SW 1271 (cell line): ENCODE data around the gene ARSK.

Source experiments
- DNase-seq, 2 experiments: peaks; one replicate each; lab custom pipeline; 2025; lab: John Stamatoyannopoulos, UW

The ARSK gene

DNA sequence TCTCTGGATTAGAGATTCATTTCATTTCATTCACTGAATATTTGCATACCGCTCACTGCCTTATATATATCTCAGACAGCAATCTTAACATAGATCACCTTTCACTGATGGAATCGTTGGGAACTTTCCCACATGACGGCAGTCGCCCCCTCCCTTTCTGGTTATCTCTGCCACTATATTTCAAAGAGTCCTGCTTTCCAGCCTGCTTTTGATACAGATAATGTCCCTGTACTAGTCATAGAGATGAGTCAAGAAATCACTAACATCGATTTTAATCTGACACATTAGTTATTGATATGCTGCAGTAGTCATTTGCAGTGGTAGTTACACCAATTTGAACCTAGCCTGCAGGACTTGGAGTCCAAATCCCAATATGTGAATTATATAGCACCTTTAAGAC lies 8.5 kb downstream of the ARSK start:
- DNase-seq, result no peak

DNA sequence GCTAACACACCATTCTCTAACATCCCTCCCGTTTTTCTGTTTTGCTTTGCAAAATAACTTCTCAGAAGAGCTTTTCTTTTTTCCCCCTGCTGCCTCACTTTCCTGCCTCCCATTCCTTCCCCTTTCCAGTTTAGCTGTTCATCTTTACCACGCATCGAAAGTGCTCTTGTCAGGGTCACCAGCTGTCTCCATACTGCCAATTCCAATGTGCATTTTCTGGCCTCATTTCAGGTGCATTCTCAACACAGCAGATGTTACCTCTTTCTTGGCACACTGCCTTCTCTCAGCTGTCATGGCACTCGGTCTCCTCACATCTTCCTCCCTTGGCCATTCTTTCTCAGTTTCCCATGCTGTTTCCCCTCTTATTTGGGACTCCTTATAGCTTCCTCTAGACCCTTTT lies 9.5 kb downstream of the ARSK start:
- DNase-seq, result no peak

DNA sequence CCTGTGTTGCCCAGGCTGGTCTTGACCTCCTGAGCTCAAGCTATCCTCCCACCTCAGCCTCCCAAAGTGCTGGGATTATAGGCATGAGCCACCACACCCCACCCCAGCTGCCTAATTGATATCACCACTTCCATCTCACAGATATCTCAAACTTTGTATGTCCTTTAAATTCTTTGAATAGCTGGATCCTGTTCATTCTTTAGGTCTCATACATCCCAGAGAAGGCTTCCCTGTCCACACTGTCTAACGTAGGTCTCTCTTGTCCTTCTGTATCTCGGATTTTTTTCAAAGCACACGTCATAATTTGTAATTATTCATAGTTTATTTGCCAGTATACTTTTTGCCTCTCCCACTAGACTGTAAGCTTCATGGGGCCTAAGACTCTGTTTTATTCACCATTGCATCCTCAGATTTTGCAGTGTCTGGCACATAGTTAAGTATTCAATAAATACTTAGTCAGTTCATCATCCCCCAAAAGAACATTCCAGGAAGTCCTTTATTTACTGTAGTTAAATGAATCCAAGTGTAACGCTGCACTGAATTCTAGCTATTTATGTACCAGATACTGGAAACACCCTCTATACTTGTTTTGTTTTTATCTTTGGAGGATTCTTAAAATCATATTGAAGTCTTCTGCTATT lies 10.5 kb downstream of the ARSK start:
- DNase-seq, result no peak

DNA sequence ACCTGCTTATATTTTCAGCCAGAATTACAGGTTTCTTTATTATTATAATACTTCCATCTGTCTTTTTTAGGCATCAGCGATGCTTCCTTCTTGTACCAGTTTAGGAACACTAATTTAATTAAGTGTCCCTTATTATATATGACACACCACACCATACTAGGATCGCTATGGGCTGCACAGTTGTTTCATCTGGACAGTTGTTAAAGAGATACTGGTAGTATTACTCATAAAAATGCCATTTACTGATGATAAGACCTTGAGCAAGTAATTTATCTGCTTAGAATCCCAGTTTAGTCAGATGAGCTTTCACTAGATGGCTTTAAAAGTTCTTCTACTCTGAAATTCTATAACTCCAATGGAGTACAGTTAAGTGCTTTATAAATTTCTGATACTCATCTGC lies 17.1 kb downstream of the ARSK start:
- no peak for DNase-seq

DNA sequence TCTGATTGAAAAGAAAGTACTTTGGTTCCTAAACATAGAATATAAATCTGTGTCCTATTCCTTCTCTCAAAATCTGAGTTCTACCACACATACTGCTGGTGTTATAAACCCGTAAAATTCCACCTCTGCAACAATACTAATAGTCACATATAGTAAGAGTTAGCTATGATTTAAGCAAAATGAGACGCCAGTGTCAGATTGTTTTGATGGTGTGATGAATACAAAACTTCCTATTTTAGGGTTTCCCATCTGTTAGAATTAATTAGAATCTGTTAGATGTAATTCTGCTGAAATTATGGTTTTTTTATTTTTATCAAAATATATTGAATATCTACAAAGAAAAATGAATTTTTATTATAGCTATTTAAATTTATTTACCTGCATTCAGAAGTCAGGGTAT lies 26.7 kb downstream of the ARSK start:
- DNase-seq, result no peak

DNA sequence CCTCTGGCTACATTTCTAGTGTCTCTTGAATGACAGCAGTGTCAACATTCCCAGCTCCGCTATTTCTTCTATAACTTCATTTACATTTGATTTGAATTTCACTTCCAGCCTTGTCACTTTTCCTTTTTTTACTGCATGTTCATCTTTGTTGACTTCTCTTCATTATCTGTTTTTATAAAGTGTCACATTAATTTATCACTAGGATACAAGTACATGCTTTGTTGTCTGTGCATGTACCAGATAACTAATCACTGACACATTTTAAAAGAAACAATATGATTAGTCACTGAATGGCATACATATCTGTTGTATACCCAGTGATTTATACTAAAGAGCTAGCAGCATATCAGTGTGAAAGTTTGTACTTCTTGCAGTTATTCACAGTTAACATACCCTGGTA lies 29.1 kb downstream of the ARSK start:
- DNase-seq, result no peak

DNA sequence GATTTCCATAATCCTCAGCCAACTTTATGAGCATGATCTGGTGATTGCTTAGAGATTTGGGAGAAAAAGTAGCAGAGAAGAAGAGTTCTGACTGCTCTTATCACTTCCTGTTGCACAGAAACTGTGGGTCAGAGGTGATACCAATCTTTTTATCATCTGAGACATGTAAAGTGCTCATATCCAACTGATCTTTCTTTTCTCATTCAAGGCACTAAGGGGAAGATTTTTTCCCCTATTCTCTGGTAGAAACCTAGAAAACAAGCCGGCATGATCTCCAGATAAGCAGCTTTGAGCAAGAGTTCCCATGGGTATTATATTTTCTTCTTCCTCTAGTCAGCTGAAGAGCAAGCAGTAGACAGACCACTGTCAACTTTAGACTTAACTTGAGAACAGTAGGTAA lies 36.0 kb downstream of the ARSK start:
- DNase-seq, result no peak

DNA sequence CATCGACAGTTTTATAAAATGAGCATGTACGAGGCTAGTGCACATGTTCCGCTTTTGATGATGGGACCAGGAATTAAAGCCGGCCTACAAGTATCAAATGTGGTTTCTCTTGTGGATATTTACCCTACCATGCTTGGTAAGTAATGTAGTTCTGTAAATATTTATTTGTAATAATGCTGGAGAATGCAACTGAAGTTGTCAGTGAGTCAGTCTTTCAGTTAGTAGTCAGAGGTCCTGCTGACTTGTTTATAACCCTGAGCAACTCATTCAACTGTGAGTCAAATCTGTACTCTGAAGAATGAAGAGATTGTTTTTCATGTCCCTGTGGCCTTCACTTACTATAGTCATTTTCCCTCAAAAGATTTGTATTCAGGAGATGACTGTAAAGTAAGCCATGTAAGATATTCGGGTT lies 36.6 kb downstream of the ARSK start:
- DNase-seq, result peak; percentile 3 to 38

DNA sequence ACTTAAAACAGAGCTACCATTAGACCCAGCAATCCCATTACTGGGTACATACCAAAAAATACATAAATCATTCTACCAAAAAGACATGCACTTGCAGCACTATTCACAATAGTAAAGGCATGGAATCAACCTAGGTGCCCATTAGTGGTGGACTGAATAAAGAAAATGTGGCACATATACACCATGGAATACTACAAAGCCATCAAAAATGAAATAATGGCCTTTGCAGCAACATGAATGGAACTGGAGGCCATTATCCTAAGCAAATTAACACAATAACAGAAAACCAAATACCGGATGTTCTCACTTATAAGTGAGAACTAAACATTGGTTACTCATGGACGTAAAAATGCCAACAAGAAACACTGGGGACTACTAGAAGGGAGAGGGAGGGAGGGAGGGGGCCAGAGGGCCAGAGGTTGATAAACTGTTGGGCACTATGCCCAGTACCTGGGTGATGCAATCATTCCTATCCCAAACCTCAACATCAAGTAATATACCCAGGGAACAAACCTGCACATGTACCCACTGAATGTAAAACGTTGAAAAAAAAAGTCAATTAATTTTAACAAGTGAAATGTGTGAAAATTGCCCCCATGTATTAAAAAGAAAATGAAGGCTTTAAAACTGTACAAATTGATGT lies 40.5 kb downstream of the ARSK start:
- no peak for DNase-seq

DNA sequence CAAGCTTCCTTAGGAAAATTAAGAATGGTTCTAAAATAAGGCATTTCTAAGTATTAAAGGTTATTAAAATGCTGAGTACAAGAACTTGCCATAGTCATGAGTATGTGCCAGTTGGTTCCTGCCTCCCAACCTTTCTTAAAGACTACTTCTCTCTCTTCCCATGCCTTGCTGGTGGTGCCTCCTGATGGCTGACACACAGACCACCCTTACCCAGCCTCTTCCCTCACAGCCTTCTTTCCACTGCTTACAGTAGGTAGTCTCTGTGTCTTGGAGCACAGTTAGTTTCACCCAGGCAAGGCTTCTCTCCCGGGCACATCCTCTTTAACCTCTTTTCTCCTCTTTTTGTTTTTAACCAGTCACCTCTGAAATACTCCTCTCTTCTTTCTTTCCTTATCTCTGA lies 44.4 kb downstream of the ARSK start:
- no peak for DNase-seq

DNA sequence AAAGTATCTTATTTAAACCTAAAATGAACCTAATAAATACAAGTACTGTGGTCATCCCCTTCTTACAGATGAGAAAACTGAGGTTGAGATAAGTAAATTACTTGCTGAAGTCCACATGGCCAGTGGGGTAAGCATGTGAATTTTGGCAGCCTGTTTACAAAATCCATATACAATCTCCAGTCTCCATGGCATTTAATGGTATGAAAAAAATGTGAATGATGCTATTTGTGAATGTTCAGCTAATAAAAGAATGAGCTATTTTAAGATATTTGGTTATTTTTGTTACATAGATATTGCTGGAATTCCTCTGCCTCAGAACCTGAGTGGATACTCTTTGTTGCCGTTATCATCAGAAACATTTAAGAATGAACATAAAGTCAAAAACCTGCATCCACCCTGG lies 45.7 kb downstream of the ARSK start:
- no peak for DNase-seq

DNA sequence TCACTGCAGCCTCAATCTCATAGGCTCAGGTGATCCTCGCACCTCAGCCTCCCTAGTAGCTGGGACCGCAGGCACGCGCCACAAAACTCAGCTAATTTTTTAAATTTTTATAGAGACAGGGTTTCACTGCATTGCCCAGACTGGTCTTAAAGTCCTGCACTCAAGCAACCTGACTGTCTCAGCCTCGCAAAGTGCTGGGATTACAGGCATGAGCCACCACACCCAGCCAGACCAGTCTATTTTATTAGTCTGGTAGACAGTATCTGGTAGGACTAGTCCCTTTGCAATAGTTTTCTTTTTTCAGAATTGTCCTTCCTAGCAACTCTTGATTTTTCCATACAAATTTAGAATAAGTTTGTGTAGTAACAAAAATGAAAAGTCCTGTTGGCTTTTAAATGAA lies 50.9 kb downstream of the ARSK start:
- no peak for DNase-seq

DNA sequence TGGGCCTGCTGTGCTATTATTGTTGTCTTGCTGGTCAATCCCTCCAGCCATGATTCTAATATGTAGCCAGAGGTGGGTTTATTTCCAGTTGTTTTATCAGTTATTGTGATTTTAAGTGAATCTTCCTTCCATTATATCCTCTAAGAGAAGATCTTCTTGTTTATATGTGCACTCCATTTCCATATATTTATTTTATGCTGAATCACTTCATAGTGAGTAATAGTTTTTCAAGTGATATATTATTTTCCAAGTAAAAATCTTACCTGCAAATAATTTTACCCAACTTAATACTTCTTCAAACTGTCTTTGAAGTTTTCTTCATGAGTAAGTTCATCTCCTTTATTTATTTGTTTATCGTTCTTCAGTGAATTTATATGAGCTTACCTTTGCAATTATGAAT lies 51.5 kb downstream of the ARSK start:
- no peak for DNase-seq

DNA sequence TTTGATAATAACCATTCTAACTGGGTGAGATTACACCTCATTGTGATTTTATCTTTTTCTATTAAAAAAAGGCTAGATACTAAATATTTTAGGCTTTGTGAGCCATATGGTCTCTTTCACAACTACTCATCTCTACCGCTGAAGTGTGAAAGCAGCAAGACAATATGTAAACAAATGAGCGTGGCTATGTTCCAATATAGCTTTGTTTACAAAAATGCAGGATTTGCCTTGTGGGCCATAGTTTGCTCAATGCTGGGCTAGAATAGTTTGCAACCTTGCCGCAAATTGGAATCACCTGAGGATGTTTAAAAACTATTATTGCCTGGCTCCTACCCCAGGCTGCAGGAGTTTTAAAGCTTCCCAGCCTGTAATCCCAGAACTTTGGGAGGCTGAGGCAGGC lies 54.8 kb downstream of the ARSK start:
- DNase-seq, result no peak

DNA sequence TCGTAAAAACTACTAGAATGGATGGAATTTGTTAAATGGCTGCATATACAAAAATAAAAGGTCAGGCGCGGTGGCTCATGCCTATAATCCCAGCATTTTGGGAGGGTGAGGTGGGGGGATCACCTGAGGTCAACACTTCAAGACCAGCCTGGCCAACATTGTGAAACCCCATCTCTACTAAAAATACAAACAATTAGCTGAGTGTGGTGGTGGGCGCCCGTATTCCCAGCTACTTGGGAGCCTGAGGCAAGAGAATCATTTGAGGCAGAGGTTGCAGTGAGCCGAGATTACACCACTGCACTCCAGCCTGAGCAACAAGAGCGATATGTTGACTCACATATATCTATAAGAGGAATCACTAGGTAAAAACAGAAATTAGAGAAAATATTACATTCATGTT lies 55.6 kb downstream of the ARSK start:
- no peak for DNase-seq

DNA sequence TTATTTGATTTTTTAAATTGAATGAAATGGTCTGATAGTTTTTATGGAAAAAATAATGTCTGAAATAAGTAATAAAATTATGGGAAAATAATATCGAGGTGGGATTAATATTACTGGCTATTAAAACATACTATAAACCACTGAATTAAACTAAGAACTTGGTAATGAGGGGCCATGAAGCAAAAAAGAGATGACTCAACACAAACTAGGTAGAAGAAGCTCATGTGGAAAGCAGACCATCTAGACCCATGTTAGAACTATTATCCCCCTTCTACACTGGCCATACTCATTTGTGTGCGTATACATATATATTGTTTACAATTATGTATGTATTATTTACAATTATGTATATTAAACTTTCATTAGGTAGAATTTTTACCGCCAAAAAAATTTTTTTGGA lies 56.5 kb downstream of the ARSK start:
- DNase-seq, result no peak

DNA sequence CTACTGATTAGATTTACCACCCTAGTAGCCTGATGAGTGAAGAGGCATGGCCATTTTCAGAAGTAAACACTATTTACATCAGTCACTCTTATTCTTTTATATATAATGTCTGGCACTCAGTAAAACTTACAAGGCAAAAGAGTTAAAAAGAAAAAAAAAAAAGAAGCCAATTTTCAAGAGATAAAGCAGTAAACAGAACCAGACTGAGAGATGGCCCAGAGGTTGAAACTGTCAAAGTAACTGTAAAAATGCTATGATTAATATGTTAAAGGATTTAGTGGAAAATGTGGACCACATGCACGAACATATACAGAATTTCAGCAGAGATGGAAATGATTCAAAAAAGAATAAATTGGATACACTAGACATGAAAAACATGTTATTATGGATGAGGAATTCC lies 58.6 kb downstream of the ARSK start:
- no peak for DNase-seq

DNA sequence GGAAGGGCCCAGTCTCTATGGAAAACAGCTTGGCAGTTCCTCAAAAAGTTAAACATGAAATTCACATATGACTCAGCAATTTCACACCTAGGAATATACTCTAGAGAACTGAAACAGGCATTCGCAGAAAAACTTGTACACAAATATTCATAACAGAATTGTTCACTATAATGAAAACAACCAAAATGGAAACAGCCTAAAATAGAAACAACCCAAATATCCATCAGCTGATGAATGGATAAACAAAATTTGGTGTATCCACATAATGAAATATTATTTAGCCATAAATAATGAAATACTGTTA lies 60.2 kb downstream of the ARSK start:
- DNase-seq, result no peak

DNA sequence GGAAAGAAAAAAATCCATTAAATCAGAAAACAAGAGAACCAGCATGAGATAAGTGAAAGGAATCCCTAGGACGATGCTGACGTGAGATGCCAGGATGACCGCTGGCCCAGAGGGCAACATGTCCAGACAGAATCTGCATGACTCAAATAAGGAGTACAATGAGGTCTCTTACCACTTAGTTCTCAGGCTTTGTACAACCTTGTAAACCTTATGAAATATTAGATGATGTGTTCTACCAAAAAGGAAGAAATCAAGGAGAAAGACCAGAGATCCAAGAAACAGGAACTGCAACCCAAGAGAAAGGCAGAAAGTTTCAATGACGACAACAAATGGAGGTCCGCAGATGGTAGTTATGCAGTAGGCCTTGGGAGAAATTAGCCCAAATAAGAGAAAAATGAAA lies 62.2 kb downstream of the ARSK start:
- DNase-seq, result no peak

DNA sequence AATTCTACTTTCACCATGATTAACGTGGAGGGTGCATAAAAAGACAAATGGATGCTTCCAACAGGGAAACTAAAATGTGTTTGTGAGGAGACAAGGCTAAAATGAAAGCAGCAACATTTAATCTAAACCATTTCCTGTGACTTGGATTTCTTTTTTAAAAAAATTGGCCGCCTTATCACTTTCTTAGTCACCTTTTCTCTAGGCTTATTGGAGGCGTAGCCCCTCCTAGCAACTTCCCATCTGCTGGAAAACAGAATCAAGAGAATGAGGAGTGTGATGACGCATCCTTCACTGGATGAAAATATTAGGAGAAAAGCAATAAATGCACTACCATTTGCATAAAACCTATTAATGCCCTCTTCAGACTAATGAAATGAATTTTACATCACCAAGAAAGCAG lies 64.2 kb downstream of the ARSK start:
- DNase-seq, result no peak

DNA sequence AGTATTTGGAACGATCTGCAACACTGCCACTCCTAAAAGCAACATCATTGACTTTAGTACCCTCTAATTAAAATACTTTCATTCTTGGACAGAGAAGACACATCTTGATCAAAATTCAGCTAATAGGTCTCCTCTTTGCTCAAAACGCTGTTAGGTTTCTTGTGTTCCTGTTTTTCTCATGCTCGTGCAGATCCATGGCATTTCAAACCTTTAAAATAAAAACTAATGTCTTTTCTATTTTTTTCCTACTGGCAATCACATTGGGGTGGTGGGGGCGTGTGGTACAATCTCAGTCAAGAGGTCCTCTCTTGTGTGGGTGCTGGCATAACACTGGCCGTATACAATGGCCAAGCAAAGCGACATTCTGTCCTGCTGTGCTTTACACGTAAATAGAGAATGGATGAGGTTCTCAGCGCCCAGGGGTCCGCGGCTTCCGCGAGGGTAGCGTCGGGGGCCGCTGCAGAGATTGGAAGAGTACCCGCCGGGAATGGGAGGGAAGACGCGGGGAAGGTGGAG lies 64.7 kb downstream of the ARSK start:
- DNase-seq, result no peak

DNA sequence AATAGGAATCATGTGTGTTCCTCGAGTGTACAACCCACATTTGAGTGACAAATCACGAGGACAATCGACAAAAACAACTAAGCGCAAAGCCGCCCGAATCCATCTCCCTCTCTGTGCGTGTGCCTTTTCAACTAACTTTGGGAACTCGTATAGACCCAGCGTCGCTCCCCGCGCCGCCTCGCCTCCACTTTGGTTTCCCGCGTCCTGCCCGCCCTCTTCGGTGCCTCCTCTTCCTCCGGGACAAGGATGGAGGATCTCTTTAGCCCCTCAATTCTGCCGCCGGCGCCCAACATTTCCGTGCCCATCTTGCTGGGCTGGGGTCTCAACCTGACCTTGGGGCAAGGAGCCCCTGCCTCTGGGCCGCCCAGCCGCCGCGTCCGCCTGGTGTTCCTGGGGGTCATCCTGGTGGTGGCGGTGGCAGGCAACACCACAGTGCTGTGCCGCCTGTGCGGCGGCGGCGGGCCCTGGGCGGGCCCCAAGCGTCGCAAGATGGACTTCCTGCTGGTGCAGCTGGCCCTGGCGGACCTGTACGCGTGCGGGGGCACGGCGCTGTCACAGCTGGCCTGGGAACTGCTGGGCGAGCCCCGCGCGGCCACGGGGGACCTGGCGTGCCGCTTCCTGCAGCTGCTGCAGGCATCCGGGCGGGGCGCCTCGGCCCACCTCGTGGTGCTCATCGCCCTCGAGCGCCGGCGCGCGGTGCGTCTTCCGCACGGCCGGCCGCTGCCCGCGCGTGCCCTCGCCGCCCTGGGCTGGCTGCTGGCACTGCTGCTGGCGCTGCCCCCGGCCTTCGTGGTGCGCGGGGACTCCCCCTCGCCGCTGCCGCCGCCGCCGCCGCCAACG lies 65.3 kb downstream of the ARSK start, which contains the start of gene GPR150:
Gene GPR150 (plus strand): TSS at position 58 of the 840 bp plus-strand sequence. CDS start 189 bp downstream, at position 247.
- DNase-seq, result peak; percentile 40
